ENCODE data around the gene DIO1.

Gene DIO1

GRCh38 chr1:53896635-53897229 lies 2.7 kb downstream of the DIO1 start:
- TF ChIP-seq CTCF (IDR thresholded peaks at IDR 0.05; ENCODE audit: extremely low read depth, missing control alignments), result no peak
- no peak for DNase-seq (ENCODE audit: low spot score)

- no peak for DNase-seq (ENCODE audit: low spot score)
- no peak for TF ChIP-seq CTCF (IDR thresholded peaks at IDR 0.05; ENCODE audit: extremely low read depth, missing control alignments)
These were observed 5.2 kb downstream of the DIO1 start for GRCh38 chr1:53899206-53899628.

GRCh38 chr1:53899708-53900107 lies 5.7 kb downstream of the DIO1 start:
- no peak for TF ChIP-seq CTCF (IDR thresholded peaks at IDR 0.05; ENCODE audit: extremely low read depth, missing control alignments)

GRCh38 chr1:53902235-53903138 lies 8.5 kb downstream of the DIO1 start:
- no peak for TF ChIP-seq CTCF (IDR thresholded peaks at IDR 0.05; ENCODE audit: extremely low read depth, missing control alignments)
- no peak for DNase-seq (ENCODE audit: low spot score)

More at GRCh38 chr1:53899708-53900107, 5.7 kb downstream of the DIO1 start:
- no peak for DNase-seq (ENCODE audit: low spot score)

GRCh38 chr1:53905509-53905908 lies 11.5 kb downstream of the DIO1 start:
- no peak for DNase-seq (ENCODE audit: low spot score)
- no peak for TF ChIP-seq CTCF (IDR thresholded peaks at IDR 0.05; ENCODE audit: extremely low read depth, missing control alignments)

- no peak for DNase-seq (ENCODE audit: low spot score)
- no peak for TF ChIP-seq CTCF (IDR thresholded peaks at IDR 0.05; ENCODE audit: extremely low read depth, missing control alignments)
These were observed 12.1 kb downstream of the DIO1 start for GRCh38 chr1:53906121-53906520.

GRCh38 chr1:53909946-53910345 lies 16.0 kb downstream of the DIO1 start:
- DNase-seq (ENCODE audit: low spot score), result no peak
- TF ChIP-seq CTCF (IDR thresholded peaks at IDR 0.05; ENCODE audit: extremely low read depth, missing control alignments), result no peak

Data from GM20000 (cell line).